K562 (cell line): ENCODE measurements around the gene TRMT2A. TPM values are rescaled to one million over a fixed set of nuclear protein-coding genes. Genes with fewer than 3 reads are reported as not detected.

Experiments used
- HMGN3 ChIP-seq: IDR thresholded peaks from 2 replicates; pipeline ENCODE4 v1.6.1; 2011; ENCODE audit warnings: borderline replicate concordance, low read depth, mild to moderate bottlenecking, mixed read lengths, low read length; ENCODE audit not compliant: insufficient read length; ENCODE audit errors: extremely low read depth
- KDM1A ChIP-seq, 2 experiments: fragments of 450-650 bp; IDR thresholded peaks; 2 replicates each; pipeline ENCODE4 v1.6.1; 2016; ENCODE audit warnings: mild to moderate bottlenecking in 2 of 2
- MAFG ChIP-seq: fragments of 450-650 bp; conservative IDR thresholded peaks from 2 replicates; pipeline ENCODE4 v1.6.1; 2016; ENCODE audit warnings: missing genetic modification characterization, missing compliant biosample characterization
- MXI1 ChIP-seq: IDR thresholded peaks from 2 replicates; pipeline ENCODE4 v1.6.1; 2011; ENCODE audit warnings: low read depth, mild to moderate bottlenecking, improper control_type of control experiment, low read length
- PCBP2 ChIP-seq: fragments of 200-400 bp; formaldehyde crosslinking; IDR thresholded peaks from 2 replicates; pipeline ENCODE4 v1.6.1; 2018; ENCODE audit warnings: low read length, low read depth, mild to moderate bottlenecking, moderate library complexity; ENCODE audit not compliant: poor library complexity, severe bottlenecking
- PHB ChIP-seq: fragments of 250-450 bp; sonication (Bioruptor Pico); IDR thresholded peaks from 2 replicates; pipeline ENCODE4 v1.5.0; 2021
- POLR2A ChIP-seq: fragments of 450-650 bp; conservative IDR thresholded peaks from 2 replicates; pipeline ENCODE4 v1.6.1; 2016
- POLR2G ChIP-seq: fragments of 200-400 bp; formaldehyde crosslinking; IDR thresholded peaks from 2 replicates; pipeline ENCODE4 v1.6.1; 2017; ENCODE audit warnings: low read depth, mild to moderate bottlenecking, antibody characterized with exemption, low read length, moderate library complexity
- ZFP91 ChIP-seq: sonication (generic); formaldehyde crosslinking; IDR thresholded peaks from 2 replicates; pipeline ENCODE4 v1.8.0; 2022; ENCODE audit warnings: mild to moderate bottlenecking, missing genetic modification reagents
- ZNF175 ChIP-seq: fragments of 200-800 bp; sonication (Bioruptor generic); IDR thresholded peaks from 2 replicates; pipeline ENCODE4 v1.6.1; 2016; ENCODE audit warnings: low read depth, mild to moderate bottlenecking, missing genetic modification characterization, missing compliant biosample characterization
- polyA plus RNA-seq, 8 experiments: library from polyadenylated mRNA; depleted of rRNA in 4 of 8; stranded (reverse) in 5 of 8; unstranded in 3 of 8; fragments of >200 nt; fragmentation: Nextera tagmentation in 2 of 8; fragmentation: Illumina TruSeq in 1 of 8; extraction: Ambion mirVana in 2 of 8; extraction: Trizol in 1 of 8; gene quantifications; 2 replicates each; pipeline versions ENCODE4 v1.2.1 to v1.2.3, GENCODE V29; 2011 to 2014; ENCODE audit warnings: inconsistent platforms in 1 of 8, missing spikeins in 1 of 8
- total RNA-seq, 7 experiments: library from RNA; depleted of rRNA in 6 of 7; stranded (reverse); fragments of >200 nt in 6 of 7; fragmentation: Illumina TruSeq in 2 of 7; extraction: Trizol in 2 of 7; gene quantifications; 2 replicates each; pipeline versions ENCODE4 v1.2.1 to v1.2.3, GENCODE V29; 2011 to 2021; ENCODE audit warnings: low replicate concordance in 1 of 7

The TRMT2A gene
- total and polyA plus RNA-seq, 9 of the 15 experiments (the other 6 are each of a cell fraction or from before 2014, with no cell fraction given): 1.6 to 265 (median 140) TPM

GRCh38 chr22:20121856-20122415, 4.9 kb upstream of the TRMT2A start (continued):
- TF ChIP-seq ZNF175 (CRISPR knock-in tag) (no peak), KDM1A (IDR thresholded peaks at IDR 0.05) (no peak), POLR2G (0 out of 2 replicates have a peak, but pooled peaks have one; percentile 42), PHB (peak; percentile 65; the same call in 1 of the 2 replicates), MAFG (tag) (no peak), HMGN3 (no peak), ZFP91 (no peak), MXI1 (no peak), POLR2A (peak; percentile 44; the same call in 1 of the 2 replicates), PCBP2 (no peak)
